GM12878 (cell line): ENCODE results near the gene ARID4B. TPM values are rescaled to one million over a fixed set of nuclear protein-coding genes. Genes with fewer than 3 reads are reported as not detected.

ENCODE experiments used
- ATAC-seq: fragments of 200-7000 bp; cut with Tn5 transposase; 3 replicates; pipeline ENCODE4 v1.9.1; 2020; ENCODE audit warnings: mild to moderate bottlenecking, moderate library complexity
- BruUV-seq: library from RNA; stranded (reverse); fragments of 400-500 nt; replicated peaks from 2 replicates; lab custom pipeline; 2021; lab: Mats Ljungman, UMichigan
- CTCF ChIA-PET: fragments of 300-600 bp; sonication (Branson Sonifier 250); formaldehyde crosslinking; extraction: SDS; loops from one replicate; lab custom pipeline; 2021; ENCODE audit warnings: inconsistent platforms; lab: Yijun Ruan, JAX
- POLR2A ChIA-PET: fragments of 350-600 bp; formaldehyde crosslinking; extraction: SDS; loops from one replicate; lab custom pipeline; 2021; ENCODE audit warnings: inconsistent platforms; lab: Charles Lee
- RAD21 ChIA-PET: fragments of 300-600 bp; sonication (Branson Sonifier 250); formaldehyde crosslinking; loops from one replicate; lab custom pipeline; 2023; ENCODE audit warnings: antibody characterized with exemption; ENCODE audit not compliant: unreplicated experiment; lab: Charles Lee
- SMC1A ChIA-PET: fragments of 300-600 bp; sonication (Branson Sonifier 250); formaldehyde crosslinking; loops from one replicate; lab custom pipeline; 2023; ENCODE audit not compliant: unreplicated experiment, uncharacterized antibody; lab: Charles Lee
- DNase-seq: peaks from one replicate; pipeline ENCODE4 v3.0.0-alpha.2; 2011; ENCODE audit warnings: low read depth, low spot score
- FAIRE-seq: peaks from 3 replicates; lab custom pipeline; 2011; peaks lifted over from hg19 to GRCh38; lab: Jason Lieb, UNC
- H2AFZ ChIP-seq: 2 replicates; pipeline ENCODE4 v1.6.0; 2011; ENCODE audit warnings: low read depth, low read length, control low read depth; ENCODE audit not compliant: control insufficient read depth
- H3K27ac ChIP-seq: 2 replicates; pipeline ENCODE4 v1.5.1; 2011; ENCODE audit warnings: control low read depth; ENCODE audit not compliant: control insufficient read depth, insufficient read depth
- H3K27me3 ChIP-seq, 2 experiments: replicated peaks in 1 of 2; 2 replicates each; pipeline versions ENCODE4 v1.6.0 to v1.6.1; 2011; ENCODE audit warnings: low read length in 1 of 2; ENCODE audit not compliant: control insufficient read depth in 2 of 2, insufficient read depth in 2 of 2
- H3K36me3 ChIP-seq, 2 experiments: 2 replicates each; pipeline ENCODE4 v1.5.1; 2011; ENCODE audit warnings: low read length in 1 of 2; ENCODE audit not compliant: control insufficient read depth in 2 of 2, insufficient read depth in 2 of 2
- H3K4me1 ChIP-seq: 2 replicates; pipeline ENCODE4 v1.6.1; 2011; ENCODE audit warnings: mild to moderate bottlenecking, low read length, moderate library complexity, mixed read lengths; ENCODE audit not compliant: control insufficient read depth, insufficient read depth
- H3K4me2 ChIP-seq: 2 replicates; pipeline ENCODE4 v1.6.0; 2011; ENCODE audit warnings: control low read depth; ENCODE audit not compliant: control insufficient read depth, insufficient read depth
- H3K4me3 ChIP-seq: fragments of 200-600 bp; sonication (generic); 2 replicates; pipeline ENCODE4 v1.5.1; 2016
- H3K79me2 ChIP-seq: 2 replicates; pipeline ENCODE4 v1.6.0; 2011; ENCODE audit warnings: low read length; ENCODE audit not compliant: control insufficient read depth, insufficient read depth
- H3K9ac ChIP-seq: 2 replicates; pipeline ENCODE4 v1.8.0; 2011; ENCODE audit warnings: low read length, control low read depth, mixed read lengths; ENCODE audit not compliant: control insufficient read depth, insufficient read depth
- H3K9me3 ChIP-seq: replicated peaks from 3 replicates; pipeline ENCODE4 v1.5.1; 2011; ENCODE audit warnings: mild to moderate bottlenecking, low read length; ENCODE audit not compliant: control insufficient read depth, insufficient read depth
- H4K20me1 ChIP-seq: 2 replicates; pipeline ENCODE4 v1.6.0; 2011; ENCODE audit not compliant: control insufficient read depth, insufficient read depth
- E2F8 ChIP-seq: fragments of 450-650 bp; IDR thresholded peaks from 2 replicates; pipeline ENCODE4 v1.6.1; 2018; ENCODE audit warnings: mild to moderate bottlenecking, low read depth, moderate library complexity; ENCODE audit not compliant: partially characterized antibody
- ETV6 ChIP-seq, 2 experiments: fragments of 450-650 bp in 1 of 2; IDR thresholded peaks in 1 of 2; conservative IDR thresholded peaks in 1 of 2; 2 replicates each; pipeline ENCODE4 v1.6.1; 2014; ENCODE audit warnings: antibody characterized with exemption in 1 of 2, borderline replicate concordance in 1 of 2, low read depth in 1 of 2, mild to moderate bottlenecking in 1 of 2, moderate library complexity in 1 of 2
- KLF5 ChIP-seq: fragments of 450-650 bp; IDR thresholded peaks from 2 replicates; pipeline ENCODE4 v1.6.1; 2014; ENCODE audit warnings: mild to moderate bottlenecking; ENCODE audit not compliant: partially characterized antibody
- MEF2B ChIP-seq: fragments of 450-650 bp; IDR thresholded peaks from 2 replicates; pipeline ENCODE4 v1.6.1; 2018; ENCODE audit warnings: mild to moderate bottlenecking, moderate library complexity; ENCODE audit not compliant: partially characterized antibody, poor library complexity, severe bottlenecking
- MYC ChIP-seq: IDR thresholded peaks from 2 replicates; pipeline ENCODE4 v1.6.1; 2011; ENCODE audit warnings: mild to moderate bottlenecking, low read length, moderate library complexity, inconsistent platforms; ENCODE audit not compliant: insufficient read depth, insufficient replicate concordance, insufficient read length, severe bottlenecking
- PRDM15 ChIP-seq: fragments of 450-650 bp; formaldehyde crosslinking; IDR thresholded peaks from 2 replicates; pipeline ENCODE4 v1.4.0; 2020; ENCODE audit warnings: mild to moderate bottlenecking, moderate library complexity
- RAD51 ChIP-seq: fragments of 450-650 bp; IDR thresholded peaks from 2 replicates; pipeline ENCODE4 v1.6.1; 2016; ENCODE audit warnings: moderate library complexity, mild to moderate bottlenecking, inconsistent platforms
- SIN3A ChIP-seq: IDR thresholded peaks from 2 replicates; pipeline ENCODE4 v1.6.1; 2012; ENCODE audit warnings: low read depth, low read length, improper control_type of control experiment
- TBL1XR1 ChIP-seq: IDR thresholded peaks from 2 replicates; pipeline ENCODE4 v1.6.1; 2012; ENCODE audit warnings: low read depth, low read length, improper control_type of control experiment
- TCF7 ChIP-seq: IDR thresholded peaks from 2 replicates; pipeline ENCODE4 v1.6.1; 2014; ENCODE audit warnings: antibody characterized with exemption, borderline replicate concordance
- YBX1 ChIP-seq: fragments of 450-650 bp; IDR thresholded peaks from 2 replicates; pipeline ENCODE4 v1.6.1; 2016; ENCODE audit warnings: antibody characterized with exemption
- ZNF207 ChIP-seq: fragments of 450-650 bp; IDR thresholded peaks from 2 replicates; pipeline ENCODE4 v1.6.1; 2014; ENCODE audit warnings: antibody characterized with exemption, mild to moderate bottlenecking, borderline replicate concordance
- WGBS: methylation state at CpG from one replicate; pipeline ENCODE4 v1.1.6; 2016; ENCODE audit warnings: low lambda C conversion rate; ENCODE audit not compliant: insufficient replicate concordance, insufficient coverage; ENCODE audit errors: missing lambda C conversion rate; 5-methylcytosine and 5-hydroxymethylcytosine counted together
- in situ Hi-C: fragments of 300-500 bp; cut with MboI; formaldehyde crosslinking; loops from 9 replicates; pipeline ENCODE4 v1.14.3; 2018; ENCODE audit warnings: mixed read lengths
- intact Hi-C: fragments of 100-400 bp; cut with micrococcal nuclease; formaldehyde crosslinking; loops from one replicate; pipeline ENCODE4 v1.14.2; 2022; ENCODE audit not compliant: unreplicated experiment
- polyA plus RNA-seq, 11 experiments: library from polyadenylated mRNA; depleted of rRNA in 4 of 11; unstranded in 6 of 11; stranded (reverse) in 5 of 11; fragments of >200 nt; fragmentation: Nextera tagmentation in 4 of 11; fragmentation: Illumina TruSeq in 1 of 11; extraction: Ambion mirVana in 4 of 11; extraction: Trizol in 1 of 11; gene quantifications; 1 replicate in 1 of 11; 2 replicates in 10 of 11; pipeline versions ENCODE4 v1.2.1 to v1.2.3, GENCODE V29; 2011 to 2016; ENCODE audit warnings: inconsistent platforms in 2 of 11, missing spikeins in 2 of 11, low read depth in 1 of 11
- total RNA-seq, 4 experiments: library from RNA; depleted of rRNA in 3 of 4; stranded (reverse); fragments of >200 nt in 3 of 4; fragmentation: Illumina TruSeq in 1 of 4; extraction: Trizol in 1 of 4; gene quantifications; 2 replicates each; pipeline versions ENCODE4 v1.2.1 to v1.2.3, GENCODE V29; 2013 to 2021
- TF ChIP-seq, protein P1 (sequence below): fragments of 450-650 bp; IDR thresholded peaks from 2 replicates; pipeline ENCODE4 v1.6.1; 2017; ENCODE audit warnings: borderline replicate concordance
- TF ChIP-seq, protein P2 (sequence below): IDR thresholded peaks from 2 replicates; pipeline ENCODE4 v1.6.1; 2012; ENCODE audit warnings: low read length, inconsistent platforms

ARID4B gene
- total and polyA plus RNA-seq, 10 of the 15 experiments (the other 5 are each of a cell fraction or from before 2014, with no cell fraction given) = 13.6 to 39.1 (median 28.0) TPM

- no peaks in the 10 kb centered on the region; the same call in 1 of the 2 replicates for H4K20me1 ChIP-seq
- in situ Hi-C loops (no loop called here), intact Hi-C loops (no loop called here)
- ChIA-PET RAD21 (no interaction called here), POLR2A (interaction anchor here (1.3 kb wide), 1 partner anchor 9 kb away, joined by 3 read pairs; no protein-coding TSS in a partner anchor), CTCF (no interaction called here), SMC1A (interaction anchor here (1.0 kb wide), 1 partner anchor 9 kb away, joined by 3 read pairs; no protein-coding TSS in a partner anchor)
- H2AFZ ChIP-seq = no peak overlapping the region
- no peak for FAIRE-seq
- no peak overlapping the region for H3K9ac ChIP-seq
- H3K4me1 ChIP-seq = peaks cover 4% of the 10 kb centered on the region; the same call in 1 of the 2 replicates
- no peak for TF ChIP-seq MYC
- no peak for TF ChIP-seq ZNF207
- no peak for TF ChIP-seq MEF2B
- TF ChIP-seq, protein P1, sequence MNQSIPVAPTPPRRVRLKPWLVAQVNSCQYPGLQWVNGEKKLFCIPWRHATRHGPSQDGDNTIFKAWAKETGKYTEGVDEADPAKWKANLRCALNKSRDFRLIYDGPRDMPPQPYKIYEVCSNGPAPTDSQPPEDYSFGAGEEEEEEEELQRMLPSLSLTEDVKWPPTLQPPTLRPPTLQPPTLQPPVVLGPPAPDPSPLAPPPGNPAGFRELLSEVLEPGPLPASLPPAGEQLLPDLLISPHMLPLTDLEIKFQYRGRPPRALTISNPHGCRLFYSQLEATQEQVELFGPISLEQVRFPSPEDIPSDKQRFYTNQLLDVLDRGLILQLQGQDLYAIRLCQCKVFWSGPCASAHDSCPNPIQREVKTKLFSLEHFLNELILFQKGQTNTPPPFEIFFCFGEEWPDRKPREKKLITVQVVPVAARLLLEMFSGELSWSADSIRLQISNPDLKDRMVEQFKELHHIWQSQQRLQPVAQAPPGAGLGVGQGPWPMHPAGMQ = no peak
- TF ChIP-seq RAD51 = no peak
- TF ChIP-seq, protein P2, sequence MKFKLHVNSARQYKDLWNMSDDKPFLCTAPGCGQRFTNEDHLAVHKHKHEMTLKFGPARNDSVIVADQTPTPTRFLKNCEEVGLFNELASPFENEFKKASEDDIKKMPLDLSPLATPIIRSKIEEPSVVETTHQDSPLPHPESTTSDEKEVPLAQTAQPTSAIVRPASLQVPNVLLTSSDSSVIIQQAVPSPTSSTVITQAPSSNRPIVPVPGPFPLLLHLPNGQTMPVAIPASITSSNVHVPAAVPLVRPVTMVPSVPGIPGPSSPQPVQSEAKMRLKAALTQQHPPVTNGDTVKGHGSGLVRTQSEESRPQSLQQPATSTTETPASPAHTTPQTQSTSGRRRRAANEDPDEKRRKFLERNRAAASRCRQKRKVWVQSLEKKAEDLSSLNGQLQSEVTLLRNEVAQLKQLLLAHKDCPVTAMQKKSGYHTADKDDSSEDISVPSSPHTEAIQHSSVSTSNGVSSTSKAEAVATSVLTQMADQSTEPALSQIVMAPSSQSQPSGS = no peak
- no peak for TF ChIP-seq E2F8
- TF ChIP-seq PRDM15 = no peak
- no peak for TF ChIP-seq TCF7
- no peak for TF ChIP-seq SIN3A
- no peak for TF ChIP-seq ETV6 (conservative IDR thresholded peaks at IDR 0.05 in 1 of 2, IDR thresholded peaks at IDR 0.05 in 1 of 2; ENCODE audit: borderline replicate concordance in 1 of 2, low read depth in 1 of 2)
- no peak for TF ChIP-seq KLF5
- TF ChIP-seq TBL1XR1 = no peak
- no peak for TF ChIP-seq YBX1
- no peak overlapping the region for H3K27ac ChIP-seq
- DNase-seq = no peak
- peaks cover 68% of the 10 kb centered on the region for H3K79me2 ChIP-seq
- no peak overlapping the region for H3K4me3 ChIP-seq
- no peaks in the 10 kb centered on the region for H3K27me3 ChIP-seq
- H3K9me3 ChIP-seq = peaks cover 5% of the 10 kb centered on the region; the same call in 2 of the 3 replicates
- no peak for ATAC-seq
- BruUV-seq = no TSS peak
- H3K4me2 ChIP-seq = no peak overlapping the region
- H3K36me3 ChIP-seq = peaks cover 0 to 3% of the 10 kb centered on the region in 2 experiments; a peak in 2 of 4 replicates
- 84% methylated on average over 5 of the region's 5 CpGs for WGBS
Measured at GRCh38 chr1:235295902-235296350, 32.1 kb downstream of the ARID4B start.
